KOPT-K1 (cell line): Measurements from ENCODE around the gene MYRF.

ENCODE experiments used
- H3K27ac ChIP-seq: fragments of 200-600 bp; sonication (generic); 2 replicates; pipeline ENCODE4 v1.5.1; 2016; ENCODE audit warnings: antibody characterized with exemption, mild to moderate bottlenecking, low read depth, low read length; ENCODE audit not compliant: poor library complexity, severe bottlenecking
- H3K36me3 ChIP-seq: fragments of 200-600 bp; sonication (generic); 2 replicates; pipeline ENCODE4 v1.5.1; 2017; ENCODE audit warnings: antibody characterized with exemption, mild to moderate bottlenecking, low read length, moderate library complexity; ENCODE audit not compliant: insufficient read depth
- H3K9me3 ChIP-seq: fragments of 200-600 bp; sonication (generic); 2 replicates; pipeline ENCODE4 v1.5.1; 2017; ENCODE audit warnings: antibody characterized with exemption, low read length, mild to moderate bottlenecking; ENCODE audit not compliant: insufficient read depth, poor library complexity, severe bottlenecking

The MYRF gene

GRCh38 chr11:61743486-61744095 is 8.8 kb upstream of the MYRF start:
- Histone ChIP-seq H3K9me3 (no peaks in the 10 kb centered on the region), H3K36me3 (no peaks in the 10 kb centered on the region)

GRCh38 chr11:61744181-61744580 is 8.3 kb upstream of the MYRF start:
- H3K36me3 ChIP-seq = no peaks in the 10 kb centered on the region
- no peak overlapping the region for H3K27ac ChIP-seq
- no peaks in the 10 kb centered on the region for H3K9me3 ChIP-seq

More at GRCh38 chr11:61743486-61744095, 8.8 kb upstream of the MYRF start:
- H3K27ac ChIP-seq = no peak overlapping the region

GRCh38 chr11:61744609-61745156 is 7.8 kb upstream of the MYRF start:
- H3K9me3 ChIP-seq = no peaks in the 10 kb centered on the region
- no peaks in the 10 kb centered on the region for H3K36me3 ChIP-seq
- H3K27ac ChIP-seq = no peak overlapping the region

GRCh38 chr11:61745781-61746441 is 6.5 kb upstream of the MYRF start:
- Histone ChIP-seq H3K9me3 (no peaks in the 10 kb centered on the region), H3K27ac (no peak overlapping the region), H3K36me3 (no peaks in the 10 kb centered on the region)

GRCh38 chr11:61746442-61747191 is 5.8 kb upstream of the MYRF start:
- Histone ChIP-seq H3K27ac (no peak overlapping the region), H3K36me3 (no peaks in the 10 kb centered on the region), H3K9me3 (no peaks in the 10 kb centered on the region)

GRCh38 chr11:61747192-61747966 is 5.1 kb upstream of the MYRF start:
- no peaks in the 10 kb centered on the region for H3K9me3 ChIP-seq
- H3K36me3 ChIP-seq = no peaks in the 10 kb centered on the region
- no peak overlapping the region for H3K27ac ChIP-seq

- H3K9me3 ChIP-seq = no peaks in the 10 kb centered on the region
- H3K36me3 ChIP-seq = no peaks in the 10 kb centered on the region
- no peak overlapping the region for H3K27ac ChIP-seq
These were observed 4.5 kb upstream of the MYRF start for GRCh38 chr11:61747967-61748285.

GRCh38 chr11:61749591-61750217 is 2.7 kb upstream of the MYRF start:
- Histone ChIP-seq H3K27ac (no peak overlapping the region), H3K36me3 (no peaks in the 10 kb centered on the region)

GRCh38 chr11:61750631-61751273 is 1.7 kb upstream of the MYRF start:
- H3K9me3 ChIP-seq = no peaks in the 10 kb centered on the region
- no peaks in the 10 kb centered on the region for H3K36me3 ChIP-seq
- H3K27ac ChIP-seq = no peak overlapping the region

More at GRCh38 chr11:61749591-61750217, 2.7 kb upstream of the MYRF start:
- no peaks in the 10 kb centered on the region for H3K9me3 ChIP-seq

- no peaks in the 10 kb centered on the region for H3K36me3 ChIP-seq
- no peaks in the 10 kb centered on the region for H3K9me3 ChIP-seq
- H3K27ac ChIP-seq = no peak overlapping the region
These were observed 1.1 kb upstream of the MYRF start for GRCh38 chr11:61751384-61751783.

GRCh38 chr11:61752925-61753521 is 587 bp downstream of the MYRF start:
- H3K9me3 ChIP-seq = no peaks in the 10 kb centered on the region
- no peak overlapping the region for H3K27ac ChIP-seq
- no peaks in the 10 kb centered on the region for H3K36me3 ChIP-seq

GRCh38 chr11:61753672-61754071 is 1.2 kb downstream of the MYRF start:
- H3K27ac ChIP-seq = no peak overlapping the region
- H3K9me3 ChIP-seq = no peaks in the 10 kb centered on the region
- no peaks in the 10 kb centered on the region for H3K36me3 ChIP-seq

GRCh38 chr11:61754534-61755482 is 2.4 kb downstream of the MYRF start:
- no peaks in the 10 kb centered on the region for H3K36me3 ChIP-seq
- H3K27ac ChIP-seq = no peak overlapping the region
- no peaks in the 10 kb centered on the region for H3K9me3 ChIP-seq
